Fibroblast of mammary gland (primary cell): ENCODE measurements around the gene PRDM7.

ENCODE experiments used
- DNase-seq: peaks from one replicate; pipeline ENCODE4 v3.0.0-alpha.2; 2010; ENCODE audit warnings: low read depth
- H3K4me3 ChIP-seq: 2 replicates; pipeline ENCODE4 v1.5.1; 2011; ENCODE audit warnings: low read depth, mild to moderate bottlenecking, low read length, moderate library complexity; ENCODE audit not compliant: control insufficient read depth
- CTCF ChIP-seq: conservative IDR thresholded peaks from 2 replicates; pipeline ENCODE4 v1.5.1; 2011; ENCODE audit warnings: low read depth, low read length, inconsistent platforms; ENCODE audit not compliant: control insufficient read depth, insufficient read depth

Gene PRDM7

GRCh38 chr16:90007015-90007414 lies 70.1 kb downstream of the PRDM7 start:
- TF ChIP-seq CTCF: no peak
- H3K4me3 ChIP-seq: no peak overlapping the region
- no peak for DNase-seq
